Suprapubic skin (tissue), 4 donors: Measurements from ENCODE around the gene TNMD. TPM values are rescaled to one million over a fixed set of nuclear protein-coding genes. Genes with fewer than 3 reads are reported as not detected.

Experiments
- DNase-seq, 2 donors: peaks; one replicate each; pipeline ENCODE4 v3.0.0-alpha.2; 2019; ENCODE audit warnings: low spot score in 2 of 2
- H3K27ac ChIP-seq: fragments of 200-600 bp; sonication (generic); one replicate; pipeline ENCODE4 v1.5.1; 2019
- H3K27me3 ChIP-seq: fragments of 200-600 bp; sonication (generic); one replicate; pipeline ENCODE4 v1.5.1; 2019
- H3K36me3 ChIP-seq: fragments of 200-600 bp; sonication (generic); one replicate; pipeline ENCODE4 v1.5.1; 2019
- H3K4me1 ChIP-seq: fragments of 200-600 bp; sonication (generic); one replicate; pipeline ENCODE4 v1.5.1; 2019
- H3K4me3 ChIP-seq: fragments of 200-600 bp; sonication (generic); one replicate; pipeline ENCODE4 v1.5.1; 2019; ENCODE audit warnings: mild to moderate bottlenecking
- H3K9me3 ChIP-seq: fragments of 200-600 bp; sonication (generic); one replicate; pipeline ENCODE4 v1.5.1; 2019
- EP300 ChIP-seq: sonication (generic); formaldehyde crosslinking; IDR thresholded peaks from one replicate; pipeline ENCODE4 v1.6.1; 2017; ENCODE audit warnings: antibody characterized with exemption
- POLR2A ChIP-seq, 2 donors: fragments of 450-650 bp; IDR thresholded peaks; one replicate each; pipeline ENCODE4 v1.6.1; 2017; ENCODE audit warnings: antibody characterized with exemption in 2 of 2, mild to moderate bottlenecking in 2 of 2, moderate library complexity in 2 of 2
- POLR2AphosphoS5 ChIP-seq, 3 donors: sonication (generic); formaldehyde crosslinking; IDR thresholded peaks; one replicate each; pipeline ENCODE4 v1.6.1; 2017; ENCODE audit warnings: antibody characterized with exemption in 3 of 3
- WGBS: methylation state at CpG from one replicate; pipeline ENCODE4 v1.1.5; 2018; 5-methylcytosine and 5-hydroxymethylcytosine counted together
- total RNA-seq, 4 donors: library from RNA; depleted of rRNA; stranded (reverse); fragments of >200 nt; gene quantifications; one replicate each; pipeline ENCODE4 v1.1.0, GENCODE V29; 2016
- TF ChIP-seq, protein P1 (sequence below), 2 donors: fragments of 200-600 bp in 1 of 2; fragments of 450-650 bp in 1 of 2; sonication (generic) in 1 of 2; IDR thresholded peaks; one replicate each; pipeline ENCODE4 v1.5.1; 2016 to 2019; ENCODE audit warnings: antibody characterized with exemption in 2 of 2, mild to moderate bottlenecking in 1 of 2, moderate library complexity in 1 of 2

TNMD gene
- total RNA-seq, 4 donors from 2014 or later: 2.0 to 9.0 TPM; not detected in 2

DNA sequence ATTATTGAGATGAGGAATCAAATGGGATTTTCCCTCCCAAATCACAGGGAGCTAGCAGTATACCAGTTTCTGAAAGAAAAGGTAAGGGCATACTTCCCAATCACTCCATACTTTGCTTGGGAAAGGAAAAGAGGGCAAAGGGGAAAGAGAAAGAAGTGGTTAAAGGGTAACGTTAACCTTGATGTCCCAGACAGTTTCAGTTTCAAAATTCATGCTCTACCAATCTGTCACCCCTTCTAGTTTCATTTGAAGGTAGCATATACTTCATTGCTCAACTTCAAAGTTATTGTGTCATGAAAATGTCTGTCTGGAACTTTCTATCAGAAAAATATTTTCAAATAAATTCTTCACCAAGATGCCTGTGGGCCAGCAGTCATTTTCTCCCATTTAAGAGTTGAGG is 16.0 kb downstream of the TNMD start:
- no peaks in the 10 kb centered on the region for H3K36me3 ChIP-seq
- no peaks in the 10 kb centered on the region for H3K9me3 ChIP-seq
- H3K4me3 ChIP-seq: no peak overlapping the region
- no peak for DNase-seq
- 62% methylated on average over 1 of the region's 1 CpG for WGBS
- TF ChIP-seq, protein P1, sequence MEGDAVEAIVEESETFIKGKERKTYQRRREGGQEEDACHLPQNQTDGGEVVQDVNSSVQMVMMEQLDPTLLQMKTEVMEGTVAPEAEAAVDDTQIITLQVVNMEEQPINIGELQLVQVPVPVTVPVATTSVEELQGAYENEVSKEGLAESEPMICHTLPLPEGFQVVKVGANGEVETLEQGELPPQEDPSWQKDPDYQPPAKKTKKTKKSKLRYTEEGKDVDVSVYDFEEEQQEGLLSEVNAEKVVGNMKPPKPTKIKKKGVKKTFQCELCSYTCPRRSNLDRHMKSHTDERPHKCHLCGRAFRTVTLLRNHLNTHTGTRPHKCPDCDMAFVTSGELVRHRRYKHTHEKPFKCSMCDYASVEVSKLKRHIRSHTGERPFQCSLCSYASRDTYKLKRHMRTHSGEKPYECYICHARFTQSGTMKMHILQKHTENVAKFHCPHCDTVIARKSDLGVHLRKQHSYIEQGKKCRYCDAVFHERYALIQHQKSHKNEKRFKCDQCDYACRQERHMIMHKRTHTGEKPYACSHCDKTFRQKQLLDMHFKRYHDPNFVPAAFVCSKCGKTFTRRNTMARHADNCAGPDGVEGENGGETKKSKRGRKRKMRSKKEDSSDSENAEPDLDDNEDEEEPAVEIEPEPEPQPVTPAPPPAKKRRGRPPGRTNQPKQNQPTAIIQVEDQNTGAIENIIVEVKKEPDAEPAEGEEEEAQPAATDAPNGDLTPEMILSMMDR (IDR thresholded peaks at IDR 0.05): no peak
- TF ChIP-seq POLR2A (IDR thresholded peaks at IDR 0.05) (no peak), EP300 (no peak), POLR2AphosphoS5 (IDR thresholded peaks at IDR 0.05) (no peak)
- H3K4me1 ChIP-seq: no peaks in the 10 kb centered on the region
- H3K27ac ChIP-seq: no peak overlapping the region
- no peaks in the 10 kb centered on the region for H3K27me3 ChIP-seq

DNA sequence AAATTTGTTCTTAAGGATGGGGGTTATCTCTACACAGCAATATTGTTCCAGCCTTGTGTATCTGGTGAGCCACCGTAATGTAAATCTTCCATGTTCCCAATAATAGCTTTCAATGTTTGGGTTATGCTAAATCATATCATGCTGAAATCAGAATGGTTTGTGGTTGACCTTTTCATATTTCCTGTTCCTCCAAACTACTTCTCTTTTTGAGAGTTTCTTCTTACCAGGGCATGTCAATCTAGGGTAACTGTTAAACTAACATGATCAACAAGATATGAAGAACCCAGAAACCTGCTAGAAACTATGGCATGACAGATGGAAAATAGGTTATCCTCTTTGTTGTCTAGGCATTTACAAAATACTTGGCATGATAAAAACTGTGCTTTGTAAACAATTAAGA is 22.0 kb downstream of the TNMD start:
- Histone ChIP-seq H3K9me3 (no peaks in the 10 kb centered on the region), H3K36me3 (no peaks in the 10 kb centered on the region), H3K4me3 (no peak overlapping the region), H3K27me3 (no peaks in the 10 kb centered on the region), H3K27ac (no peak overlapping the region), H3K4me1 (no peaks in the 10 kb centered on the region)
- WGBS: 91% methylated on average over 1 of the region's 1 CpG
- TF ChIP-seq POLR2A (IDR thresholded peaks at IDR 0.05) (no peak), EP300 (no peak), POLR2AphosphoS5 (IDR thresholded peaks at IDR 0.05) (no peak)
- TF ChIP-seq, protein P1 (IDR thresholded peaks at IDR 0.05): no peak
- no peak for DNase-seq

DNA sequence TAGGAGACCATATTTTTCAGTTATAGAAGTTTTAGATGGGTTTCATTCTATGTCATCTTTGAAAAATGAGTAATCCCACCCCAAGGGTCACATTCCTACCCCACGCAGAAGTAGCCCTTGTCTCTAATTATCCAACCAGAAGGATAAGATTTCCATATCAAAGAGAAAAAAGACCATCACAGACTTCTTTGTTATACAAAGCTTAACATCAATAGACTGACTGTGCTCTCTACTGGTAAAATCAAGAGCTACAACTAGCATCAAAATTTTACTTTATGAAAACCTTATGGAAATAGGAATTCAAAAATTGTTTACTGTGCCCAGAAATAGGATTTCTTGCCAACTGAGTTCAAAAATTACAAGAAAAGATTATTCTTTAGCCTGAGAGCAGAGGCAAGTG is 24.9 kb downstream of the TNMD start:
- Histone ChIP-seq H3K27ac (no peak overlapping the region), H3K9me3 (no peaks in the 10 kb centered on the region), H3K27me3 (no peaks in the 10 kb centered on the region), H3K4me3 (no peak overlapping the region), H3K36me3 (no peaks in the 10 kb centered on the region), H3K4me1 (no peaks in the 10 kb centered on the region)
- TF ChIP-seq EP300: no peak
- TF ChIP-seq POLR2AphosphoS5 (IDR thresholded peaks at IDR 0.05): no peak
- DNase-seq: no peak
- 8% methylated on average over 1 of the region's 1 CpG for WGBS

DNA sequence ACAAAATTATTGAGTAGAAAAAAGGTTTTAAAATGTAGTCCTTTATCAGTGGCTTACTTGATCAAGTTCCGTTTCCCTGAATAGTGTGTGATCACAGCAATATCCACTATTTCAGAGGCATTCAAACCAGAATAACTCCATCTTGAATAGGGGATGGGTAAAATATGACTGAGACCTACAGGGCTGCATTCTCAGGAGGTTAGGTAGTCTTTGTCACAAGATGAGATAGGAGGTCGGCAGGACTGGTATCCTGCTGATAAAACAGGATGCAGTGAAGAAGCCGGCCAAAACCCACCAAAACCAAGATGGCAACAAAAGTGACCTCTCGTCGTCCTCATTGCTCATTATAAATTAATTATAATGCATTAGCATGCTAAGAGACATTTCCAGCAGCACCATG is 27.2 kb downstream of the TNMD start:
- Histone ChIP-seq H3K27ac (no peak overlapping the region), H3K4me3 (no peak overlapping the region), H3K4me1 (no peaks in the 10 kb centered on the region), H3K36me3 (no peaks in the 10 kb centered on the region), H3K9me3 (no peaks in the 10 kb centered on the region), H3K27me3 (no peaks in the 10 kb centered on the region)
- DNase-seq: no peak
- WGBS: 76% methylated on average over 5 of the region's 5 CpGs
- TF ChIP-seq EP300 (no peak), POLR2AphosphoS5 (IDR thresholded peaks at IDR 0.05) (no peak), POLR2A (IDR thresholded peaks at IDR 0.05) (no peak)
- TF ChIP-seq, protein P1 (IDR thresholded peaks at IDR 0.05): no peak

DNA sequence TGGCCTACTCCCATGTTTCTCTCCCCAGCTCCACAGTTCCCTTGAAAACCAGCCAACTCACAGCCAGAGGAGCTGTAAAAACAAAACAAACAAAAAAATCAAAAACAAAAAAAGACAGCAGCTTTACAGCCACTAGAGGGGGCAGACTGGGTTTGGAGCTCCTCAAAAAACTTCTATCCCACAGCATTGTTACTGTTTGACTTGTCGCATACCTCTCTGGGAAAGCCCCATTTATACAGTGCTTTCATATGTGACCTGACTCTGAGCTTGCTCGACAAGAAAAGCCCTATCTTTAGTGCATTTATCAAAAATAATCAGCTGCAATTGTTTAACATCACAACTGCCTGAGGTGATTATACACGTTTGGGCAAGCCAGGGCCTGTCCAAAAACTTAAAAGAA is 30.3 kb downstream of the TNMD start:
- H3K9me3 ChIP-seq: no peaks in the 10 kb centered on the region
- DNase-seq: no peak
- no peaks in the 10 kb centered on the region for H3K4me1 ChIP-seq
- no peaks in the 10 kb centered on the region for H3K27me3 ChIP-seq
- H3K36me3 ChIP-seq: no peaks in the 10 kb centered on the region
- no peak overlapping the region for H3K27ac ChIP-seq
- no peak overlapping the region for H3K4me3 ChIP-seq
- TF ChIP-seq POLR2AphosphoS5 (IDR thresholded peaks at IDR 0.05) (no peak), POLR2A (IDR thresholded peaks at IDR 0.05) (no peak)
- TF ChIP-seq, protein P1 (IDR thresholded peaks at IDR 0.05): peak in 1 of 2 donors; percentile 19
- WGBS: 16% methylated on average over 3 of the region's 3 CpGs

DNA sequence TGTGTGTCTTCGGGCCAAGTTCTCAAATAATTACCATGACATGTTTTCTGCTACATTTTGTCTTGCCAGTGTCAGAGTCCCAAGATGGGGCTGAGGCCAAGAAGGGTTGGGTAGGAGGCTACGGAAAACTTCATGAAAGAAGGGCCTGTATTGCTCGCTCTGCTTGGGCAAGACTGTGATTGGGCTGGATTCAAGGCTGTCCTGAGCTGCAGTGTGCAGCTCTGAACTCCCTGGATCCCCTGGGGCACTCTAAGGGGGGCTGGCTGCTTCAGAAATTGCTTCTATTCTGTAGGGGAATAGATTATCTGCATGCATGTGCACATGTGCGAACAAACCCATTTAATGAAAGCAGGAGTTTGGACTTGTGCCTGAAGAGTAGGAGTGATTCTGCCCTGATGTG is 38.3 kb downstream of the TNMD start:
- Histone ChIP-seq H3K4me1 (no peaks in the 10 kb centered on the region), H3K27ac (no peak overlapping the region), H3K9me3 (no peaks in the 10 kb centered on the region), H3K36me3 (no peaks in the 10 kb centered on the region), H3K27me3 (no peaks in the 10 kb centered on the region), H3K4me3 (no peak overlapping the region)
- 60% methylated on average over 4 of the region's 4 CpGs for WGBS
- no peak for DNase-seq
- TF ChIP-seq EP300 (no peak), POLR2A (IDR thresholded peaks at IDR 0.05) (no peak), POLR2AphosphoS5 (IDR thresholded peaks at IDR 0.05) (no peak)
- TF ChIP-seq, protein P1 (IDR thresholded peaks at IDR 0.05): no peak
